HepG2 (cell line): Measurements from ENCODE around the gene BCL2L2. TPM values are rescaled to one million over a fixed set of nuclear protein-coding genes. Genes with fewer than 3 reads are reported as not detected.

ENCODE experiments used
- ATAC-seq: fragments of 200-7000 bp; cut with Tn5 transposase; 3 replicates; pipeline ENCODE4 v1.9.1; 2020; ENCODE audit warnings: mild to moderate bottlenecking, moderate library complexity
- BruUV-seq: library from RNA; stranded (reverse); fragments of 400-500 nt; replicated peaks from 2 replicates; lab custom pipeline; 2021; lab: Mats Ljungman, UMichigan
- CTCF ChIA-PET: fragments of 300-600 bp; formaldehyde crosslinking; extraction: SDS; loops from one replicate; lab custom pipeline; 2021; ENCODE audit warnings: low total read pairs, inconsistent platforms, low intra/inter-chr PET ratio; lab: Yijun Ruan, JAX
- POLR2A ChIA-PET: fragments of 350-600 bp; sonication (Branson Sonifier 250); formaldehyde crosslinking; loops from one replicate; lab custom pipeline; 2020; ENCODE audit warnings: antibody characterized with exemption, inconsistent platforms; lab: Yijun Ruan, JAX
- DNase-seq: peaks from one replicate; pipeline ENCODE4 v3.0.0-alpha.2; 2015; ENCODE audit warnings: low spot score
- FAIRE-seq: peaks from 3 replicates; lab custom pipeline; 2011; peaks lifted over from hg19 to GRCh38; lab: Jason Lieb, UNC
- H2AFZ ChIP-seq: one replicate; pipeline ENCODE4 v1.6.1; 2011; ENCODE audit warnings: low read length, inconsistent platforms
- H3K27ac ChIP-seq: fragments of 300-600 bp; 3 replicates; pipeline ENCODE4 v1.8.0; 2011; ENCODE audit warnings: mixed run types, mild to moderate bottlenecking, mixed read lengths, low read length, inconsistent platforms; ENCODE audit not compliant: insufficient read depth; ENCODE audit errors: extremely low read length
- H3K27me3 ChIP-seq, 2 experiments: fragments of 200-600 bp in 1 of 2; 2 replicates in 1 of 2; 3 replicates in 1 of 2; pipeline versions ENCODE4 v1.6.0 to v1.8.0; 2011; ENCODE audit warnings: low read length in 2 of 2, mild to moderate bottlenecking in 2 of 2, moderate library complexity in 2 of 2, inconsistent platforms in 1 of 2; ENCODE audit not compliant: insufficient read depth in 2 of 2, control insufficient read depth in 1 of 2
- H3K36me3 ChIP-seq, 2 experiments: fragments of 200-600 bp in 1 of 2; replicated peaks in 1 of 2; 2 replicates in 1 of 2; 3 replicates in 1 of 2; pipeline versions ENCODE4 v1.5.1 to v1.8.0; 2011; ENCODE audit warnings: low read length in 2 of 2, inconsistent platforms in 1 of 2; ENCODE audit not compliant: insufficient read depth in 2 of 2, control insufficient read depth in 1 of 2
- H3K4me1 ChIP-seq: 2 replicates; pipeline ENCODE4 v1.5.1; 2012; ENCODE audit warnings: low read length, inconsistent platforms; ENCODE audit not compliant: insufficient read depth
- H3K4me2 ChIP-seq: 2 replicates; pipeline ENCODE4 v1.6.0; 2011; ENCODE audit warnings: low read depth, low read length, inconsistent platforms
- H3K4me3 ChIP-seq, 3 experiments: fragments of 200-600 bp in 1 of 3; sonication (generic), shearing (Covaris generic) in 1 of 3; replicated peaks in 1 of 3; 2 replicates each; pipeline ENCODE4 v1.5.1; 2011 to 2016; ENCODE audit warnings: low read length in 3 of 3, inconsistent platforms in 2 of 3, low read depth in 2 of 3, mild to moderate bottlenecking in 2 of 3, control low read depth in 1 of 3, mixed read lengths in 1 of 3; ENCODE audit not compliant: insufficient read depth in 1 of 3
- H3K79me2 ChIP-seq: one replicate; pipeline ENCODE4 v1.6.1; 2011; ENCODE audit warnings: low read length, inconsistent platforms; ENCODE audit not compliant: insufficient read depth
- H3K9ac ChIP-seq: 2 replicates; pipeline ENCODE4 v1.6.0; 2011; ENCODE audit warnings: mild to moderate bottlenecking, low read depth, low read length, inconsistent platforms; ENCODE audit not compliant: insufficient read depth
- H3K9me3 ChIP-seq: 2 replicates; pipeline ENCODE4 v1.5.1; 2012; ENCODE audit warnings: mild to moderate bottlenecking, low read length
- H4K20me1 ChIP-seq: 2 replicates; pipeline ENCODE4 v1.6.0; 2011; ENCODE audit warnings: inconsistent platforms, mild to moderate bottlenecking, low read length, moderate library complexity; ENCODE audit not compliant: insufficient read depth
- FIP1L1 ChIP-seq: fragments of 200-400 bp; formaldehyde crosslinking; IDR thresholded peaks from 2 replicates; pipeline ENCODE4 v1.6.1; 2018; ENCODE audit warnings: low read depth, mild to moderate bottlenecking, low read length, moderate library complexity, borderline replicate concordance; ENCODE audit not compliant: insufficient read depth
- YEATS4 ChIP-seq: sonication (generic); formaldehyde crosslinking; IDR thresholded peaks from 2 replicates; pipeline ENCODE4 v1.4.0; 2020; ENCODE audit warnings: missing genetic modification reagents, borderline replicate concordance
- ZNF44 ChIP-seq: sonication (generic); formaldehyde crosslinking; IDR thresholded peaks from 2 replicates; pipeline ENCODE4 v1.5.1; 2020; ENCODE audit warnings: mild to moderate bottlenecking, missing genetic modification reagents
- WGBS: methylation state at CpG from one replicate; pipeline ENCODE4 v1.1.6; 2017; ENCODE audit warnings: low lambda C conversion rate; 5-methylcytosine and 5-hydroxymethylcytosine counted together
- in situ Hi-C: cut with HindIII; loops from 2 replicates; pipeline ENCODE4 v1.10.0; 2017; ENCODE audit warnings: low pct_unique_long_range_greater_than_20kb; ENCODE audit not compliant: extremely low pct_ligation_motif_present
- intact Hi-C: fragments of 100-400 bp; cut with micrococcal nuclease; formaldehyde crosslinking; loops from one replicate; pipeline ENCODE4 v1.10.0; 2022; ENCODE audit not compliant: unreplicated experiment
- polyA plus RNA-seq, 8 experiments: library from polyadenylated mRNA; depleted of rRNA in 3 of 8; stranded (reverse) in 7 of 8; unstranded in 1 of 8; fragments of >200 nt; fragmentation: Illumina TruSeq in 4 of 8; extraction: Trizol in 4 of 8; gene quantifications; 2 replicates each; pipeline versions ENCODE4 v1.2.1 to v1.2.3, GENCODE V29; 2011 to 2016; ENCODE audit warnings: low read depth in 4 of 8, missing spikeins in 1 of 8, mixed read lengths in 1 of 8; ENCODE audit not compliant: insufficient read depth in 1 of 8
- total RNA-seq, 5 experiments: library from RNA; depleted of rRNA; stranded (reverse); fragments of >200 nt; fragmentation: Illumina TruSeq; extraction: Trizol; gene quantifications; 2 replicates each; pipeline ENCODE4 v1.2.3, GENCODE V29; 2016; ENCODE audit warnings: low read depth in 1 of 5
- TF ChIP-seq, protein P1 (sequence below): sonication (generic); formaldehyde crosslinking; IDR thresholded peaks from 2 replicates; pipeline ENCODE4 v1.5.1; 2020; ENCODE audit warnings: missing genetic modification reagents, mild to moderate bottlenecking, borderline replicate concordance
- TF ChIP-seq, protein P2 (sequence below): sonication (generic); formaldehyde crosslinking; IDR thresholded peaks from 2 replicates; pipeline ENCODE4 v1.4.0; 2020; ENCODE audit warnings: missing genetic modification reagents, borderline replicate concordance
- TF ChIP-seq, protein P3 (sequence below): sonication (generic); formaldehyde crosslinking; IDR thresholded peaks from 2 replicates; pipeline ENCODE4 v1.5.1; 2020; ENCODE audit warnings: missing genetic modification reagents, mild to moderate bottlenecking, borderline replicate concordance

The BCL2L2 gene
- total and polyA plus RNA-seq, 2 of the 13 experiments (the other 11 are each of a cell fraction or from before 2014, with no cell fraction given): 28.1 to 49.8 TPM

DNA sequence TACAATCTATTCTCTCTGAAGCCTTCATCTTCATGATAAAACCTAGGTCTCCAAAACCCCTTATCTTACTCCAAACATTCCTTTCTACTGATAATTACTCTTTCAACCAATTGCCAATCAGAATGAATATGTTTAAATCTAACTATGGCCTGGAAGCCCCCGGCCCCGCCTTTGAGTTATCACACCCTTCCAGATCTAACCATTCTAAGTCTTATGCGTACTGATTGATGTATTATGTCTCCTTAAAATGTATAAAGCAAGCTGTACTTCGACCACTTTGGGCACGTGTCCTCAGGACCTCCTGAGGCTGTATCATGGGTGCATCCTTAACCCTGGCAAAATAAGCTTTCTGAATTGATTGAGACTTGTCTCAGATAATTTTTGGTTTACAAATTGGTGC, 29.0 kb downstream of the BCL2L2 start:
- Histone ChIP-seq H3K4me1 (no peaks in the 10 kb centered on the region), H2AFZ (no peak overlapping the region), H4K20me1 (no peaks in the 10 kb centered on the region), H3K4me3 (no peak overlapping the region), H3K4me2 (no peak overlapping the region), H3K9me3 (peaks cover 16% of the 10 kb centered on the region), H3K9ac (no peak overlapping the region), H3K79me2 (no peaks in the 10 kb centered on the region), H3K27ac (no peak overlapping the region), H3K36me3 (no peaks in the 10 kb centered on the region), H3K27me3 (peaks cover 0 to 21% of the 10 kb centered on the region in 2 experiments; a peak in 1 of 5 replicates)
- in situ Hi-C loops (no loop called here), intact Hi-C loops (no loop called here)
- WGBS: 41% methylated on average over 5 of the region's 5 CpGs
- no peak for TF ChIP-seq FIP1L1
- TF ChIP-seq, protein P1, sequence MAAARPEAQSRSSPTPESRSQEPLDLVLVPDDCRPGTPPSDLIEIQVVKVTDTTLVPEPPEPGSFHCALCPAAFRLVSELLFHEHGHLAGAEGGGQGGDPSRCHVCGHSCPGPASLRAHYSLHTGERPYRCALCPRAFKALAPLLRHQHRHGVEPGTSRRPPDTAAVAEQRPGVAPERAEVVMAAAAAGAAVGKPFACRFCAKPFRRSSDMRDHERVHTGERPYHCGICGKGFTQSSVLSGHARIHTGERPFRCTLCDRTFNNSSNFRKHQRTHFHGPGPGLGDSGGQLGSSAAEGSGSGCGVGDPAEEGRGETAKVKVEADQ (CRISPR knock-in tag): no peak
- no peak for TF ChIP-seq ZNF44
- TF ChIP-seq, protein P2, sequence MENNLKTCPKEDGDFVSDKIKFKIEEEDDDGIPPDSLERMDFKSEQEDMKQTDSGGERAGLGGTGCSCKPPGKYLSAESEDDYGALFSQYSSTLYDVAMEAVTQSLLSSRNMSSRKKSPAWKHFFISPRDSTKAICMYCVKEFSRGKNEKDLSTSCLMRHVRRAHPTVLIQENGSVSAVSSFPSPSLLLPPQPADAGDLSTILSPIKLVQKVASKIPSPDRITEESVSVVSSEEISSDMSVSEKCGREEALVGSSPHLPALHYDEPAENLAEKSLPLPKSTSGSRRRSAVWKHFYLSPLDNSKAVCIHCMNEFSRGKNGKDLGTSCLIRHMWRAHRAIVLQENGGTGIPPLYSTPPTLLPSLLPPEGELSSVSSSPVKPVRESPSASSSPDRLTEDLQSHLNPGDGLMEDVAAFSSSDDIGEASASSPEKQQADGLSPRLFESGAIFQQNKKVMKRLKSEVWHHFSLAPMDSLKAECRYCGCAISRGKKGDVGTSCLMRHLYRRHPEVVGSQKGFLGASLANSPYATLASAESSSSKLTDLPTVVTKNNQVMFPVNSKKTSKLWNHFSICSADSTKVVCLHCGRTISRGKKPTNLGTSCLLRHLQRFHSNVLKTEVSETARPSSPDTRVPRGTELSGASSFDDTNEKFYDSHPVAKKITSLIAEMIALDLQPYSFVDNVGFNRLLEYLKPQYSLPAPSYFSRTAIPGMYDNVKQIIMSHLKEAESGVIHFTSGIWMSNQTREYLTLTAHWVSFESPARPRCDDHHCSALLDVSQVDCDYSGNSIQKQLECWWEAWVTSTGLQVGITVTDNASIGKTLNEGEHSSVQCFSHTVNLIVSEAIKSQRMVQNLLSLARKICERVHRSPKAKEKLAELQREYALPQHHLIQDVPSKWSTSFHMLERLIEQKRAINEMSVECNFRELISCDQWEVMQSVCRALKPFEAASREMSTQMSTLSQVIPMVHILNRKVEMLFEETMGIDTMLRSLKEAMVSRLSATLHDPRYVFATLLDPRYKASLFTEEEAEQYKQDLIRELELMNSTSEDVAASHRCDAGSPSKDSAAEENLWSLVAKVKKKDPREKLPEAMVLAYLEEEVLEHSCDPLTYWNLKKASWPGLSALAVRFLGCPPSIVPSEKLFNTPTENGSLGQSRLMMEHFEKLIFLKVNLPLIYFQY (CRISPR knock-in tag): no peak
- no peak for TF ChIP-seq YEATS4 (CRISPR knock-in tag)
- TF ChIP-seq, protein P3, sequence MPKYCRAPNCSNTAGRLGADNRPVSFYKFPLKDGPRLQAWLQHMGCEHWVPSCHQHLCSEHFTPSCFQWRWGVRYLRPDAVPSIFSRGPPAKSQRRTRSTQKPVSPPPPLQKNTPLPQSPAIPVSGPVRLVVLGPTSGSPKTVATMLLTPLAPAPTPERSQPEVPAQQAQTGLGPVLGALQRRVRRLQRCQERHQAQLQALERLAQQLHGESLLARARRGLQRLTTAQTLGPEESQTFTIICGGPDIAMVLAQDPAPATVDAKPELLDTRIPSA: no peak
- DNase-seq: no peak
- no TSS peak for BruUV-seq
- POLR2A ChIA-PET: interaction anchor here (1.6 to 2.6 kb wide), 2 partner anchors 9 to 14 kb away, joined by 8 to 16 read pairs; partner anchors contain the start of gene PABPN1
- ATAC-seq: no peak
- no peak for FAIRE-seq
- CTCF ChIA-PET: no interaction called here
